BJ (cell line): ENCODE measurements around the gene KMT5C. TPM values are rescaled to one million over a fixed set of nuclear protein-coding genes. Genes with fewer than 3 reads are reported as not detected.

Experiments
- CTCF ChIA-PET: fragments of 350-600 bp; formaldehyde crosslinking; extraction: SDS; loops from one replicate; lab custom pipeline; 2021; ENCODE audit warnings: antibody characterized with exemption, inconsistent platforms; lab: Yijun Ruan, JAX
- POLR2A ChIA-PET: fragments of 300-600 bp; sonication (Branson Sonifier 250); formaldehyde crosslinking; extraction: SDS; loops from one replicate; lab custom pipeline; 2021; ENCODE audit warnings: antibody characterized with exemption; lab: Charles Lee
- DNase-seq: peaks from one replicate; pipeline ENCODE4 v3.0.0-alpha.2; 2011; ENCODE audit warnings: low read depth
- H3K27me3 ChIP-seq: 2 replicates; pipeline ENCODE4 v1.6.0; 2011; ENCODE audit warnings: low read length; ENCODE audit not compliant: control insufficient read depth, insufficient read depth
- H3K36me3 ChIP-seq: 2 replicates; pipeline ENCODE4 v1.5.1; 2011; ENCODE audit warnings: low read length; ENCODE audit not compliant: control insufficient read depth, insufficient read depth
- H3K4me3 ChIP-seq: 2 replicates; pipeline ENCODE4 v1.5.1; 2011; ENCODE audit warnings: low read depth, mild to moderate bottlenecking, control low read depth, low read length
- CTCF ChIP-seq: IDR thresholded peaks from 2 replicates; pipeline ENCODE4 v1.5.1; 2011; ENCODE audit warnings: low read depth, mild to moderate bottlenecking, control low read depth, inconsistent platforms, low read length, moderate library complexity; ENCODE audit not compliant: insufficient read depth
- polyA plus RNA-seq: library from polyadenylated mRNA; depleted of rRNA; stranded (reverse); fragments of >200 nt; gene quantifications from 2 replicates; pipeline ENCODE4 v1.2.3, GENCODE V29; 2011

The KMT5C gene
- polyA plus RNA-seq, 1 experiment = 6.4 TPM

- H3K27me3 ChIP-seq = peaks cover 26% of the 10 kb centered on the region
- ChIA-PET POLR2A (no interaction called here), CTCF (interaction anchor here (0.8 to 1.0 kb wide), 2 partner anchors 12 to 13 kb away, joined by 3 read pairs; no protein-coding TSS in a partner anchor)
- DNase-seq = no peak
- H3K4me3 ChIP-seq = no peak overlapping the region
- no peak for TF ChIP-seq CTCF
- no peaks in the 10 kb centered on the region for H3K36me3 ChIP-seq
Measured at GRCh38 chr19:55355213-55355821, 15.6 kb downstream of the KMT5C start.

GRCh38 chr19:55358493-55358892 lies 18.8 kb downstream of the KMT5C start:
- POLR2A ChIA-PET = no interaction called here
- Histone ChIP-seq H3K27me3 (peaks cover 16% of the 10 kb centered on the region), H3K4me3 (no peak overlapping the region), H3K36me3 (no peaks in the 10 kb centered on the region)
- CTCF ChIA-PET = no interaction called here
- DNase-seq = no peak
- no peak for TF ChIP-seq CTCF

- CTCF ChIA-PET = interaction anchor here (1.7 kb wide), 1 partner anchor 9 kb away, joined by 3 read pairs; no protein-coding TSS in a partner anchor
- no peak for TF ChIP-seq CTCF
- Histone ChIP-seq H3K4me3 (no peak overlapping the region), H3K27me3 (peaks cover 14% of the 10 kb centered on the region), H3K36me3 (no peaks in the 10 kb centered on the region)
- POLR2A ChIA-PET = no interaction called here
- no peak for DNase-seq
Measured at GRCh38 chr19:55358943-55359908, 19.6 kb downstream of the KMT5C start.

GRCh38 chr19:55360902-55361301 lies 21.2 kb downstream of the KMT5C start:
- Histone ChIP-seq H3K36me3 (no peaks in the 10 kb centered on the region; the same call in 1 of the 2 replicates), H3K27me3 (peaks cover 5% of the 10 kb centered on the region), H3K4me3 (no peak overlapping the region)
- ChIA-PET POLR2A (no interaction called here), CTCF (interaction anchor here (1.7 kb wide), 1 partner anchor 11 kb away, joined by 3 read pairs; no protein-coding TSS in a partner anchor)
- DNase-seq = no peak
- TF ChIP-seq CTCF = no peak
